ENCODE data around the gene TATDN2.
"Not testable (repeated sequence)": the region's sequence is repeated elsewhere in the genome, so short reads cannot be mapped to it uniquely, and the experiment has no call there.

The TATDN2 gene

GRCh38 chr3:10288575-10288960 is 40.3 kb downstream of the TATDN2 start:
- TF ChIP-seq CTCF (conservative IDR thresholded peaks at IDR 0.05): no peak
- H3K27ac ChIP-seq: peak overlapping the region; percentile 99; the same call in 1 of the 2 replicates

- peak overlapping the region; percentile 99; the same call in 1 of the 2 replicates for H3K27ac ChIP-seq
- TF ChIP-seq CTCF (conservative IDR thresholded peaks at IDR 0.05): no peak
Observed at GRCh38 chr3:10289077-10289476, 40.8 kb downstream of the TATDN2 start.

DNA sequence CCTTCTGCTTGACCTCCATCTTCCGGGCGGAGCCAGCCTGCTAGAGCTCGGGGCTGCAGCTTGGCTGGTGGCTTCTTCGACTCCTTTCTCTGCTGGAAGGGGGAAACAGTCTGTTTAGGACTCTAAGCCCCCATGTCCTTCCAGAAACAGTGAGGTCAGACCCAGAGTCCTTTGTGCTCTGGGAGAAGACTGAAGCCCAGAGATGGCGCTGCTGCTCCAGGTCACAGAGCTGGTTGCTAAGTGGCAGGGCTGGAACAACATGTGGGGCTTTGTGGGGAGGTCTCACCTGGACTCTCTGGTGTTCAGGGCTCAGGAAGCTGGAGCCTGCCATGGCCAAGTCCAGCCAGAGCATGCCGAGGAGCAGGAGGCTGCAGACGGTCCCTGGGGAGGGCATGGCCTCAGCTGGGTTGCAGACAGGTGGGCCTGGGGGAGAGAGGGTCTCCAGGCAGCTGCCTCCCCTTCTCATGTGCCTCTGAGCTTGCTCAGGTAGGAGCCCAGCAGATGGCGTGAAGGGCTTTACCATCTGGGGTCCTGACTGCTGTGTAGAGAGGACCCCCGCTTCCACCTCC is 41.6 kb downstream of the TATDN2 start:
- no peak for TF ChIP-seq CTCF (conservative IDR thresholded peaks at IDR 0.05)
- no peak overlapping the region; the same call in 1 of the 2 replicates for H3K27ac ChIP-seq

GRCh38 chr3:10290481-10291176 is 42.4 kb downstream of the TATDN2 start:
- no peak overlapping the region for H3K27ac ChIP-seq
- no peak for TF ChIP-seq CTCF (conservative IDR thresholded peaks at IDR 0.05)

- H3K27ac ChIP-seq: no peak overlapping the region
- TF ChIP-seq CTCF (conservative IDR thresholded peaks at IDR 0.05): no peak
Observed at GRCh38 chr3:10291641-10292040, 43.4 kb downstream of the TATDN2 start.

DNA sequence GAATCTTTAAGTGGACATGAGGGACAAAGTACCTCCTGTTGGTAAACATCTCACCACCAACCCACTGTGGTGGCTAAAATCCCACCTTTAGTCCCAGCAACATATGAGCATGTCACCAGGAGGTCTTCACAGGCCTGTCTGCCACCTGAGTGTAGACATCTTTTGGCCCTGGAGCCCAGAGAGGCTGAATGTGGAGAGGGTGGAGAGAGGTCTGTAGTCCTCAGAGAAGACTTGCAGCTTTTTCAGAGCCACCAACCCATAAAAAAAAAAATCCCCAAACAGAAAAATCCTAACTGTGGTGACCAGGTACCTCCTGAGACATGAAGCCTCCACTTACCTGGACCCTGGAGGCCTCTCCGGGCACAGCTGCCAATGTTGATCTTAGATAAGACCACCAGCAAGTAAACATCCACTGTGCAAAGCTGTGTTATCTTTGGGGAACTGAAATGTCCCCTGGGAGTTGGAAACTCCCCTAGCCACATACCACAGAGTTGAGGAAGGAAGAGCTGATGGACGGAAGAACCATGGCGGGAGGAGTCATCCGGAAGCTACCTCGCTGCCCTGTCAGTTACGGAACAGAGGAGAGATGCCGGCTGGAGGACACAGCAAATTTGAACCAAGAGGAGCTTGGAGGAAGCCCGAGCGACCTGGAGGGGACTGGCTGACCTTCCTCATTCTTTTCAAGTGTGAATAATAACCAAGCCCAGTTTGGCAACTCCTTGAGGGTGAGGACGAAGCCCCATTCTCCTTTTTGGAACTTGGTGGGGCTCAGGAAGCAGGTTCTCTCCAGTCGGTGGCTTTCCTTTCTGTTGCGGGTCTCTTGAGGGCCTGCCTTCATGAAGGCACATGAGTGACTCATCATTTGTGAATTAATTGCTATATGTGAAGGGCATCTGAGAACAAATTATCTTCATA is 44.5 kb downstream of the TATDN2 start, which contains the start of gene GHRL:
Gene GHRL, minus strand, starts transcription at position 443 of the 915 bp plus-strand sequence. CDS start 2,767 bp downstream, outside the sequence.
- no peak for TF ChIP-seq CTCF (conservative IDR thresholded peaks at IDR 0.05)
- H3K27ac ChIP-seq: no peak within 1 kb of the TSS

DNA sequence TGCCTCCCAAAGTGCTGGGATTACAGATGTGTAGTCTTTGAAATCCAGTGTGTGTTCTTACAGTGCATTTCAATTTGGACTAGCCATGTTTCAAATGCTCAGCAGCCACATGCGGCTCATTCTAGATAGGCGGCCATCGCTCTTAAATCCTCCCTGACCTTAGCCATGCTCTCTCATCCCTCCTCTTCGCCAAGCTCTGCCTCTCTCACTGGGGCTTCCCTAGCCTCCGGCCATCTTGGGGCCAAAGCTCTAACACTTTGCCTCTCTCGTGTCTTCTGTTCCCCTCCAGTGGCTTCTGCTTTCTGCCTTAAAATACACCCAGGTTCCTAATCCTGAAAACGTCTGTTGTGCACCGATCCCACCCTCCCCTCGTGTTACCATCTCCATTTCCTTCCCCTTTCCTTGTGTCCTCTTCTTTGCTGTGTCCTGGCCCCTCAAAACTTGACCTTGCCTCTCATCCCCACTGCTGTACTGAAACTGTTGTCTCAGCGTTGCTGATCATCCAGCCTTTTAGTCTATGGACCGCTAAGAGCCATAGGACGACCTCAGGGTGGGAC is 45.8 kb downstream of the TATDN2 start:
- no peak for TF ChIP-seq CTCF (conservative IDR thresholded peaks at IDR 0.05)
- H3K27ac ChIP-seq: no peak overlapping the region

- H3K27ac ChIP-seq: not testable (repeated sequence)
Observed at GRCh38 chr3:10298064-10298463, 49.8 kb downstream of the TATDN2 start.
